NT2/D1 (cell line): ENCODE data around the gene CACNA1G.

ENCODE experiments used
- YY1 ChIP-seq: IDR thresholded peaks from 2 replicates; pipeline ENCODE4 v1.6.1; 2011; ENCODE audit not compliant: insufficient read length, insufficient read depth
- ZNF274 ChIP-seq: IDR thresholded peaks from 2 replicates; pipeline ENCODE4 v1.6.1; 2011; ENCODE audit warnings: mild to moderate bottlenecking, low read depth, low read length

DNA sequence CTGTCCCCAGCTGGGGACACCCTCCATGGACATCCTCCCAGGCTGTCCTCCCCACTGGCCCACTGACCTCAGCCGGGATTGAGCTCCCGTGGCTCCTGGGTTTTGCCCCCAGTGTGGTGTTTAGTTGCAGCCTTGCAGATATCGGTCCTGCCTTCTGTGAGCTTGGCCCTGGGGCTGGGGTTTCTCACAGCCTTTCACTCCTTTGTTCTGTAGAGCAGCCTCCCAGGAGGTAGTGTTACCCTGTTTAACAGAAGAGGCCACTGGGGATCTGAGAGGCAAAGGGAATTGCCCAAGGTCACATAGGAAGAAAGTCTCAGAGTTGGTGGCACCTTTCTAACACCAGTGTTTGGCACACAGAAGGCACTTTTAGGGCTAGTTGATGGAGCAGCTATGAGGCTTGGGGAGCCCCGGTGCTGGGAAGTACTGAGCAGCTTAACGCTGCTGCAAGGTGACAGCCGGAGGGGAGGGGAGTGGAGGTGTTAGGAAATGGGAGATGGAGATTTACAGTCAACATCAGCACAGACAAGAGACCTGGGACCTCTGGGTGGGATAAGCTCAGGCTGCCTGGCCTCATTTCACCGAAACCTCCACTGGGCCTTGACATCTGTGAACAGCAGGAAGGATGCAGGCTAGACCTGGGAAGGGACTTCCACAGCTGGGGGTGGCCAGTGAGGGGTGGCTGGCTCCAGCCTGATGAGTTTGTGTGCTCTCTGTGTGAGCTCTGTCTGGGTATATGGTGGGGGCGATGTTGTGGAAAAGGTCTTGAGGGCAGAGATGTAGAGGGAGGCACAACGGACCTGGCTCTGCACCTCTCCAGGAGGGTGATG, 26.1 kb downstream of the CACNA1G start:
- TF ChIP-seq YY1 (no peak), ZNF274 (no peak)
